Endothelial cell of umbilical vein (primary cell): ENCODE measurements around the gene AKAP6. TPM values are rescaled to one million over a fixed set of nuclear protein-coding genes. Genes with fewer than 3 reads are reported as not detected.

Experiments used
- BruUV-seq: library from RNA; stranded (reverse); fragments of 400-500 nt; replicated peaks from 2 replicates; lab custom pipeline; 2021; lab: Mats Ljungman, UMichigan
- CTCF ChIA-PET: fragments of 300-600, 350-600 bp; sonication (Branson Sonifier 250); formaldehyde crosslinking; loops from one replicate; lab custom pipeline; 2021; ENCODE audit warnings: antibody characterized with exemption, inconsistent platforms; lab: Charles Lee
- POLR2A ChIA-PET: fragments of 300-600, 350-600 bp; sonication (Branson Sonifier 250); formaldehyde crosslinking; loops from one replicate; lab custom pipeline; 2021; ENCODE audit warnings: antibody characterized with exemption, inconsistent platforms; lab: Charles Lee
- DNase-seq: peaks from one replicate; pipeline ENCODE4 v3.0.0-alpha.2; 2011; ENCODE audit warnings: low read depth, low spot score
- FAIRE-seq: peaks from 2 replicates; lab custom pipeline; 2011; peaks lifted over from hg19 to GRCh38; lab: Jason Lieb, UNC
- H2AFZ ChIP-seq: 2 replicates; pipeline ENCODE4 v1.6.0; 2012; ENCODE audit warnings: low read depth, low read length, control low read depth, inconsistent platforms
- H3K27ac ChIP-seq: 2 replicates; pipeline ENCODE4 v1.5.1; 2011; ENCODE audit warnings: low read depth, mild to moderate bottlenecking, control low read depth, low read length, moderate library complexity; ENCODE audit not compliant: insufficient read depth
- H3K27me3 ChIP-seq, 2 experiments: 2 replicates each; pipeline versions ENCODE4 v1.6.0 to v1.6.1; 2011; ENCODE audit warnings: low read length in 2 of 2, mixed read lengths in 1 of 2; ENCODE audit not compliant: control insufficient read depth in 2 of 2, insufficient read depth in 2 of 2
- H3K36me3 ChIP-seq, 2 experiments: 2 replicates in 1 of 2; 3 replicates in 1 of 2; pipeline ENCODE4 v1.5.1; 2011; ENCODE audit warnings: low read length in 2 of 2, mild to moderate bottlenecking in 1 of 2, moderate library complexity in 1 of 2; ENCODE audit not compliant: control insufficient read depth in 2 of 2, insufficient read depth in 2 of 2; ENCODE audit errors: extremely low read depth in 1 of 2
- H3K4me1 ChIP-seq: 3 replicates; pipeline ENCODE4 v1.5.1; 2011; ENCODE audit warnings: mild to moderate bottlenecking, low read length; ENCODE audit not compliant: control insufficient read depth, insufficient read depth; ENCODE audit errors: extremely low read depth
- H3K4me2 ChIP-seq: 2 replicates; pipeline ENCODE4 v1.6.1; 2011; ENCODE audit warnings: low read length, control low read depth, mixed read lengths; ENCODE audit not compliant: insufficient read depth
- H3K4me3 ChIP-seq, 3 experiments: fragments of 200-600 bp in 1 of 3; sonication (generic), shearing (Covaris generic) in 1 of 3; replicated peaks in 1 of 3; 2 replicates each; pipeline ENCODE4 v1.5.1; 2011 to 2016; ENCODE audit warnings: control low read depth in 3 of 3, low read length in 3 of 3, mild to moderate bottlenecking in 2 of 3, inconsistent platforms in 1 of 3, low read depth in 1 of 3, moderate library complexity in 1 of 3; ENCODE audit not compliant: insufficient read depth in 1 of 3
- H3K79me2 ChIP-seq: 2 replicates; pipeline ENCODE4 v1.6.0; 2012; ENCODE audit warnings: low read length, inconsistent platforms; ENCODE audit not compliant: control insufficient read depth, insufficient read depth
- H3K9ac ChIP-seq: replicated peaks from 2 replicates; pipeline ENCODE3; 2011; ENCODE audit warnings: low read length, control low read depth; ENCODE audit not compliant: insufficient read depth; ENCODE audit errors: extremely low read depth
- H3K9me1 ChIP-seq: replicated peaks from 3 replicates; pipeline ENCODE4 v1.6.0; 2011; ENCODE audit warnings: mild to moderate bottlenecking, low read length; ENCODE audit not compliant: control insufficient read depth, insufficient read depth; ENCODE audit errors: extremely low read depth
- H3K9me3 ChIP-seq: replicated peaks from 2 replicates; pipeline ENCODE4 v1.5.1; 2012; ENCODE audit warnings: low read length, inconsistent platforms; ENCODE audit not compliant: control insufficient read depth, insufficient read depth
- H4K20me1 ChIP-seq: replicated peaks from 2 replicates; pipeline ENCODE3; 2011; ENCODE audit warnings: mild to moderate bottlenecking, low read length; ENCODE audit not compliant: control insufficient read depth, insufficient read depth; ENCODE audit errors: extremely low read depth
- CTCF ChIP-seq, 2 donors: IDR thresholded peaks; 1 replicate in 1 of 2; 2 replicates in 1 of 2; pipeline ENCODE4 v1.5.1; 2011; ENCODE audit warnings: low read length in 2 of 2, mild to moderate bottlenecking in 2 of 2, moderate library complexity in 2 of 2, control low read depth in 1 of 2, inconsistent platforms in 1 of 2, low read depth in 1 of 2; ENCODE audit not compliant: insufficient read depth in 1 of 2; ENCODE audit errors: extremely low read depth in 1 of 2
- EZH2 ChIP-seq: IDR thresholded peaks from 2 replicates; pipeline ENCODE4 v1.6.1; 2012; ENCODE audit warnings: borderline replicate concordance, low read depth, mild to moderate bottlenecking, moderate library complexity, low read length, inconsistent platforms; ENCODE audit not compliant: severe bottlenecking
- FOS ChIP-seq: IDR thresholded peaks from 2 replicates; pipeline ENCODE4 v1.6.1; 2011; ENCODE audit warnings: mild to moderate bottlenecking, low read length, moderate library complexity, borderline replicate concordance; ENCODE audit not compliant: insufficient read depth
- GATA2 ChIP-seq: IDR thresholded peaks from 2 replicates; pipeline ENCODE4 v1.7.0; 2011; ENCODE audit warnings: low read depth, mild to moderate bottlenecking, moderate library complexity, mixed read lengths, low read length; ENCODE audit not compliant: insufficient read length, insufficient read depth
- JUN ChIP-seq: IDR thresholded peaks from 2 replicates; pipeline ENCODE4 v1.6.1; 2011; ENCODE audit warnings: borderline replicate concordance, low read depth; ENCODE audit not compliant: insufficient read length, insufficient read depth
- MAX ChIP-seq: IDR thresholded peaks from 2 replicates; pipeline ENCODE4 v1.6.1; 2011; ENCODE audit not compliant: insufficient read depth, insufficient read length
- MYC ChIP-seq: IDR thresholded peaks from one replicate; pipeline ENCODE4 v1.6.1; 2011; ENCODE audit warnings: mild to moderate bottlenecking, low read depth, low read length
- POLR2A ChIP-seq: IDR thresholded peaks from 2 replicates; pipeline ENCODE4 v1.6.1; 2012; ENCODE audit warnings: low read depth, mild to moderate bottlenecking, control low read depth, low read length
- POLR2AphosphoS5 ChIP-seq: IDR thresholded peaks from 2 replicates; pipeline ENCODE4 v1.6.1; 2012; ENCODE audit warnings: low read depth, mild to moderate bottlenecking, control low read depth, low read length, moderate library complexity; ENCODE audit not compliant: insufficient read depth
- dilution Hi-C: fragments of 300-500 bp; cut with MboI; formaldehyde crosslinking; loops from one replicate; pipeline ENCODE4 v1.15.0; 2019; ENCODE audit warnings: low sequenced_read_pairs; ENCODE audit not compliant: extremely low pct_ligation_motif_present
- intact Hi-C: fragments of 100-400 bp; cut with micrococcal nuclease; formaldehyde crosslinking; loops from one replicate; pipeline ENCODE4 v1.10.0; 2022
- polyA plus RNA-seq, 4 experiments: library from polyadenylated mRNA; depleted of rRNA in 3 of 4; stranded (reverse) in 3 of 4; unstranded in 1 of 4; fragments of >200 nt; gene quantifications; 2 replicates each; pipeline versions ENCODE4 v1.2.1 to v1.2.3, GENCODE V29; 2011 to 2012; ENCODE audit warnings: missing spikeins in 1 of 4
- total RNA-seq: library from RNA; stranded (reverse); gene quantifications from 2 replicates; pipeline ENCODE4 v1.2.3, GENCODE V29; 2021

AKAP6 gene
- total and polyA plus RNA-seq, 2 donors (not counting 3 experiments of a cell fraction or from before 2014, with no cell fraction given), result 0.03 to 0.49 TPM

GRCh38 chr14:32319368-32320049, 9.6 kb upstream of the AKAP6 start:
- no peaks in the 10 kb centered on the region for H3K9me3 ChIP-seq
- H3K4me1 ChIP-seq, result no peaks in the 10 kb centered on the region
- ChIA-PET CTCF (interaction anchor here (0.7 to 1.2 kb wide), 2 partner anchors 65 to 258 kb away, joined by 3 to 4 read pairs; no protein-coding TSS in a partner anchor), POLR2A (no interaction called here)
- H3K27me3 ChIP-seq, result peaks cover 4 to 7% of the 10 kb centered on the region in 2 experiments
- H3K36me3 ChIP-seq, result no peaks in the 10 kb centered on the region
- no peaks in the 10 kb centered on the region for H3K9me1 ChIP-seq
- BruUV-seq, result no TSS peak
- H3K4me3 ChIP-seq, result no peak overlapping the region
- H2AFZ ChIP-seq, result no peak overlapping the region
- peak; percentile 38 for DNase-seq
- H3K79me2 ChIP-seq, result no peaks in the 10 kb centered on the region
- intact Hi-C loops (no loop called here), dilution Hi-C loops (no loop called here)
- H4K20me1 ChIP-seq, result no peaks in the 10 kb centered on the region
- TF ChIP-seq POLR2AphosphoS5 (no peak), CTCF (IDR thresholded peaks at IDR 0.05; ENCODE audit: extremely low read depth in 1 of 2, insufficient read depth in 1 of 2, low read depth in 1 of 2, low read length in 2 of 2) (no peak), MAX (no peak), JUN (no peak), GATA2 (no peak), POLR2A (no peak), FOS (no peak), EZH2 (no peak), MYC (no peak)
- H3K9ac ChIP-seq, result no peak overlapping the region
- no peak overlapping the region for H3K27ac ChIP-seq
- no peak for FAIRE-seq
- H3K4me2 ChIP-seq, result no peak overlapping the region
